HCT116 (cell line): ENCODE measurements around the gene MYO16.

Experiments used
- CBX3 ChIP-seq: IDR thresholded peaks from 2 replicates; pipeline ENCODE4 v1.6.1; 2012; ENCODE audit warnings: low read depth
- CEBPB ChIP-seq: IDR thresholded peaks from 2 replicates; pipeline ENCODE4 v1.6.1; 2012; ENCODE audit warnings: low read depth
- CTCF ChIP-seq, 3 experiments: fragments of 200-600 bp in 1 of 3; sonication (generic) in 1 of 3; IDR thresholded peaks in 2 of 3; conservative IDR thresholded peaks in 1 of 3; 2 replicates each; pipeline ENCODE4 v1.5.1; 2012 to 2017; ENCODE audit warnings: low read depth in 2 of 3, low read length in 2 of 3, antibody characterized with exemption in 1 of 3, borderline replicate concordance in 1 of 3, control low read depth in 1 of 3, mild to moderate bottlenecking in 1 of 3, mixed read lengths in 1 of 3, mixed run types in 1 of 3, moderate library complexity in 1 of 3; ENCODE audit not compliant: insufficient read depth in 1 of 3
- EZH2 ChIP-seq: fragments of 200-600 bp; sonication (generic); IDR thresholded peaks from 2 replicates; pipeline ENCODE4 v1.6.1; 2017; ENCODE audit warnings: antibody characterized with exemption, mixed run types
- EZH2phosphoT487 ChIP-seq: fragments of 200-600 bp; IDR thresholded peaks from 2 replicates; pipeline ENCODE4 v1.6.1; 2018; ENCODE audit warnings: antibody characterized with exemption, borderline replicate concordance
- POLR2A ChIP-seq: IDR thresholded peaks from 2 replicates; pipeline ENCODE4 v1.7.0; 2011; ENCODE audit warnings: borderline replicate concordance; ENCODE audit not compliant: insufficient read depth, insufficient read length; ENCODE audit errors: extremely low read depth
- POLR2AphosphoS5 ChIP-seq: IDR thresholded peaks from 2 replicates; pipeline ENCODE4 v1.6.1; 2011; ENCODE audit warnings: mild to moderate bottlenecking, low read depth, low read length, moderate library complexity
- RAD21 ChIP-seq: IDR thresholded peaks from 2 replicates; pipeline ENCODE4 v1.6.1; 2012; ENCODE audit warnings: low read depth, mild to moderate bottlenecking
- REST ChIP-seq: IDR thresholded peaks from 2 replicates; pipeline ENCODE4 v1.6.1; 2012; ENCODE audit warnings: low read depth
- YY1 ChIP-seq: IDR thresholded peaks from 2 replicates; pipeline ENCODE4 v1.6.1; 2011; ENCODE audit warnings: low read length, low read depth, moderate library complexity, mild to moderate bottlenecking; ENCODE audit not compliant: insufficient replicate concordance; ENCODE audit errors: extremely low read depth
- ZBTB33 ChIP-seq: IDR thresholded peaks from 2 replicates; pipeline ENCODE4 v1.6.1; 2011; ENCODE audit warnings: mild to moderate bottlenecking, low read length, moderate library complexity; ENCODE audit not compliant: insufficient replicate concordance; ENCODE audit errors: extremely low read depth
- ZNF274 ChIP-seq: fragments of 200-500 bp; sonication (Bioruptor generic); IDR thresholded peaks from 2 replicates; pipeline ENCODE4 v1.6.1; 2014; ENCODE audit warnings: mild to moderate bottlenecking, low read depth, low read length, inconsistent platforms

GRCh38 chr13:109211616-109212015, 582.2 kb downstream of the MYO16 start:
- no peak for TF ChIP-seq ZNF274
- no peak for TF ChIP-seq CTCF (IDR thresholded peaks at IDR 0.05 in 2 of 3, conservative IDR thresholded peaks at IDR 0.05 in 1 of 3; ENCODE audit: borderline replicate concordance in 1 of 3, insufficient read depth in 1 of 3, low read depth in 2 of 3, low read length in 2 of 3)
- TF ChIP-seq YY1 = peak; percentile 70
- TF ChIP-seq REST = no peak
- TF ChIP-seq RAD21 = peak; percentile 14; the same call in 1 of the 2 replicates
- peak; percentile 87 for TF ChIP-seq CBX3
- TF ChIP-seq EZH2phosphoT487 = no peak
- peak; percentile 73; the same call in 1 of the 2 replicates for TF ChIP-seq CEBPB
- TF ChIP-seq EZH2 = no peak
- no peak for TF ChIP-seq POLR2A
- peak; percentile 32; the same call in 1 of the 2 replicates for TF ChIP-seq POLR2AphosphoS5
- no peak for TF ChIP-seq ZBTB33
